Renal pelvis (tissue), 4 donors: ENCODE data around the gene MICALL2. TPM values are rescaled to one million over a fixed set of nuclear protein-coding genes. Genes with fewer than 3 reads are reported as not detected.

Experiments used
- DNase-seq: peaks from one replicate; pipeline ENCODE4 v3.0.0-alpha.2; 2013
- polyA plus RNA-seq, 3 donors: library from polyadenylated mRNA; unstranded; fragments of 120-200 nt; gene quantifications; one replicate each; pipeline ENCODE4 v1.2.1, GENCODE V29; 2013; ENCODE audit not compliant: insufficient read length in 3 of 3

Gene MICALL2
- polyA plus RNA-seq, 3 donors: 9.6 to 13.7 (median 10.6) TPM

GRCh38 chr7:1473864-1474512 lies 14.7 kb upstream of the MICALL2 start:
- peak; percentile 85 for DNase-seq

DNA sequence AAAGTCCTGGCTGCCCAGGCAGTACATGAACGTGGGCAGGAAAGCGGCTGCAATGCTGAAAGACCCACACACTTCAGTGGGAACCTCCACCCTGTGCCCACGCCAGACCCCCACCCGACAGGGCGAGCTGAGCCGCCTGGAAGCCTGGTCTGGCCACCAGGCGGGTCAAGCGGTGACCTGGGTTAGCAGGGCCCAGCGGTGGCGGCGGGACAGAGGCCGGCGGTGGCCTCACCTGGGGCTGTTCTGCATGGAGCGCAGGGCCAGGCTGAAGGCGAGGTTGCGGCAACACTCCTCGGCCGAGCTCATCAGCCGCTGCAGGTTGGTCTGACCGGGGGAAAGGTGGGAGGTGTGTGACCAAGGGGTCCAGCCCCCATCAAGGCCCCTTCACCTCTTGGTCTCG lies 11.6 kb upstream of the MICALL2 start:
- no peak for DNase-seq

DNA sequence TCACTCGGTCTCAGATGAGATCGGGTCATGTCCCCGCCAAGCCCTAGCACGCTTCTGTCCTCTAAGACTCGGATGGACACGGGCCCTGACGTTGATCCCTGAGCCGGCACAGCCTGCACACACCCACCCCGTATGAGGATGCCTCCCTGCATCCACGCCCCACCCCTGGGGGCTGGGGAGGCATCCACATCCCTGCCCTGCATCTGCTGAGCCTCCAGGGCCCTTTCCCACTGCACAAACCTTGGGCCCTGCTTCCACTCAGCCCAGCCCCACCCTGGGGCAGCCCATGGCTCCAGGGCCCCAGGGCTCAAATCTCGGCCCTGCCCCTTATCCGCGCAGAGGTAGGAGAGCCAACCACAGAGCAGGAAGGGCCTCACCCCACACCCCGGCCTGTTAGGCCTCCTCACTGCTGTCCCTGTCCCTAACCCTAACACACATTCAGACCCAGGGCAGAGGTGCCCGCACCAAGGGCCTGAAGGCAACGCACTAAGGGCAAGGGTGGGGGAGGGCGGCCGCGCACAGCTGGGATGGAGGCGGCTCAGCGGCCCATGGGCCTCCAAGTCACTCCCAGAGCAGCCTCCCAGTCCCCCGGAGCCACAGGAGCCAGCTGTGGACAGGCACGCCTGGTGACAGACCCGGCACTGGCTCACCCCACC lies 9.5 kb upstream of the MICALL2 start:
- DNase-seq: no peak

GRCh38 chr7:1468203-1468602 lies 8.9 kb upstream of the MICALL2 start:
- no peak for DNase-seq

DNA sequence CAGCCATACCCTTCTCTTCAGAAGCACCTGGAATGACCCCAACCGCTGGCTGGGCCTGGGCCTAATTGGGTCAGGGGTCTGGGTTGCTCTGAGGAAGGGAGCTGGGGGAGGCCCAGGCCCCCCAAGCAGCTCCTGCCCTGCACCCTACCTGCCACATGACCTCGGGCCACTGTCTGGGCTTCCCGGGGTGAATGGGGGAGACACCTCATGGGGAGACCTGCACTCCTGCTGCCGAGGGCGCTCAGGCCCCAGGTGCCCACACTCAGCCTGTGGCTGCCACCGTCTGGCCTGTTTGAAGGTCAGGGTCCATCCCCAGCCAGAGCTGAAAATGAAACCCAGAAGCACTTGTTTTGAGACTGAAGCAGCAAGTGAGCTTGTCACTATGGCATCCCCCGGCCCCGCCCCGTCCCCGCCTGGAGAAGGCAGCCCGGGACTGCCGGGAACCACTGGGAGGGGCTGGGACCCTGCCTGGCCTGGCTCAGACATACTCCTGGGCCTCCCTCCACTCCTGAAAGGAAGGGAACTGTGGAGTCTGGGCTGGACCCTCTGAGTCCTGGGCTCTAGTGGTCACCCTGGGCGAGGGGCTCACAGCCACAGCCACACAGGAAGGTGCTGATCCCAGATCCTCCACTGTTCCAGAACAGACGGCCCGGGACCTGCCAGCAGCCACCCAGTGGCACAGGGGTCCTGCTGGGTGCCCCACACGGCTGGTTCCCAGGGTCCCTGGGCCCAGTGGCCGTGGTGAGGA lies 7.4 kb upstream of the MICALL2 start:
- DNase-seq: peak; percentile 83

- no peak for DNase-seq
Observed at GRCh38 chr7:1464694-1465093, 5.4 kb upstream of the MICALL2 start.

- no peak for DNase-seq
Observed at GRCh38 chr7:1463676-1464223, 4.5 kb upstream of the MICALL2 start.

GRCh38 chr7:1461646-1462375 lies 2.5 kb upstream of the MICALL2 start:
- DNase-seq: no peak

GRCh38 chr7:1460821-1461645 lies 1.8 kb upstream of the MICALL2 start:
- no peak for DNase-seq

DNA sequence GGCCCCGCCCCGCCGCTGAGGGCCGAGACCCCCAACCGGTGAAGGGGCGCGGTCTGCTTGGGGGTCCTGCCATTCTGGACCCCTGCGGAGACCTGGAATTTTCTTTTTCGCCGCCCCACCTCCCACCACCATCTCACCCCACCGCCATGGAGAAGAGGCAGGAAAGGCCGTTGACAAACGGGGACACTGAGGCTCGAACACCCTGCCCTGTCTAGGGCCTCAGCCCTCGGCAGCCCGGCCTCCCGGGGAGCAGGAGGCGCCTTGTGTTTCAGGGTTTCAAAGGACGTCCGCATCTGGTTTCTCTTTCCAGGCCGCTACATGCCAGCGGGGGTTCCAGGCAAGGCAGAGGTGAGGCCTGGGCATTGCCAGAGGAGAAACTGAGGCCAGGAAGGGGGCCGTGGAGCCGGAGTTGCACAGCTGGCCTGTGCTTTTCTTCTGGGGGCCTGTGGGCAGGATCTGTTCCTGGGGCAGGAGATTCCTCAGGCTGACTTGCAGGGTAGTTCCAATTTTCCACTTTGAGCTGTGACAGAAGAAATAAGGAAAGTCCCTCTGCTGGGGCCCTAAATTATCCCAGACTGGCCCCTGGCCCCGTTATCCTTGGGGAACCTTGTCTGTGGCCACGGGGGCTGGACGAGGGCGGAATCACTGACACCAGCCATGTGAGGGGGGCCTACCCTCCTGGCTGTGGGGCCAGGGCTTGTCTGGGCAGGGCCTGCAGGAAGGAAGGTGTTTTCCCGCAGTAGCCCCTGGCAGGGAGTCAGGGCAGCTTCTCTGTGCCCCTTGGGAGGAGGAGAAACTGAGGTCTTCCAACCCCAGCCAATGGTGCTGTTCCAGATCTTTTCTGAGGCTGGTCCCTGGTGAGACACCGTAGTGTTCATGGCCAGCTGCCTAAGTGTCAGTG lies 900 bp upstream of the MICALL2 start:
- DNase-seq: no peak

GRCh38 chr7:1459512-1459892 lies 232 bp upstream of the MICALL2 start:
- peak; percentile 98 for DNase-seq

DNA sequence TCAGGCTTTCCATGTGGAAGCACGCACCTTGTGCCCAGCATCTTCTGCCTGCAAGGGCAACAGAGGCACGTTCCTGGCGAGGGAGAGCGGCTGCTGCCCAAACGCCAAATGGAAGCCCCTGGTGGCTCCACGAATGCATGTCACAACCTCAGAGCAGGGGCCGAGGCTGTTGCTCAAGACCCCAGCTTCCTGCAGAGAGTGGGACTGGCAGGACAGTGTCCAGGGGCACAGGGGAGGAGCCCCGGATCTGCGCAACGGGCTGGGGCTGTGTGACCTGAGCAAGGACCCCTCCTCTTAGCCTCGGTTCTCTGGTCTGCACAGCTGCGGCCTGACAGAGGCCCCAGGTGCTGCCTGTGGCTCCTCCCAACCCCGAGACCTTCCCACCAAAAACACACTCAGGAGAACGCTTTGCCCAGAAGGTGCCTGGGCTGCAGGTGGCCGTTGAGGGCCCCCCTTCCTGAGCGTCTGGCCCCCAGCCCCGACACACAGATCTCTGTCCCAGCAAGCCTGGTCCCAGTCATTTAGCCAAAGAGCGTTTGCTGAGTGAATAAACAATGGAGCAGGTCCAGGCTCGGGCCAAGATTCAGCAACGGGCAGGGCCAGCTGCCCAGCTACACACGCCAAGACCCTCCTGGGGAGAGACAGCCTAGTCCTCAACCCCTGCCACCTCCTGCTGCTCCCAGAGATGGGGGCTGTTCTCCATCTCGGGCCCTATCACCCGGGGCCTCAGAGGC lies 1.2 kb downstream of the MICALL2 start:
- no peak for DNase-seq

GRCh38 chr7:1457059-1457948 lies 2.0 kb downstream of the MICALL2 start:
- no peak for DNase-seq

GRCh38 chr7:1455955-1456354 lies 3.3 kb downstream of the MICALL2 start:
- DNase-seq: no peak

GRCh38 chr7:1455241-1455939 lies 3.9 kb downstream of the MICALL2 start:
- no peak for DNase-seq

- DNase-seq: no peak
Observed at GRCh38 chr7:1454542-1454941, 4.7 kb downstream of the MICALL2 start.

- no peak for DNase-seq
Observed at GRCh38 chr7:1452205-1452604, 7.1 kb downstream of the MICALL2 start.

- no peak for DNase-seq
Observed at GRCh38 chr7:1450987-1451386, 8.3 kb downstream of the MICALL2 start.
